ENCODE results near the gene WDR87. TPM values are rescaled to one million over a fixed set of nuclear protein-coding genes. Genes with fewer than 3 reads are reported as not detected.

The WDR87 gene
- total and polyA plus RNA-seq, 2 donors (not counting 3 experiments of a cell fraction or from before 2014, with no cell fraction given) = not detected

DNA sequence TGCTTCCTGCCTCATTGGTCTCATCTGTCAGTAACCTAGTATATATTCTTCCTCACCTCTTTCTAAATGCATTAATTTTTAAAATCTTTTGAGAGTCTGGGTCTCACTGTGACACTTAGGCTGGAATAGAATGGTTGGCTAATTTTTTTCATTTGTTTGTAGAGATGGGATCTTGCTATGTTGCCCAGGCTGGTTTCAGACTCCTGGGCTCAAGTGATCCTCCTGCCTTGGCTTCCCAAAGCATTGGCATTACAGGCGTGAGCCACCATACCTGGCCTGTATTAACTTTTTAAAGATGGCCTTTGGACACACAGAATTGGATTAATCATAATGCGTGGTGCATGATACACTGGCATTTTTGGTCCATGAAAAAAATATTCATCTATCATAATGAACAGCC, 30.5 kb upstream of the WDR87 start:
- DNase-seq (ENCODE audit: low read depth, low spot score) (no peak), FAIRE-seq (no peak)
- no peaks in the 10 kb centered on the region for H4K20me1 ChIP-seq (replicated peaks; ENCODE audit: control insufficient read depth, extremely low read depth, insufficient read depth, low read length)
- no TSS peak for BruUV-seq (replicated peaks)
- intact Hi-C loops (cut with micrococcal nuclease) (no loop called here), dilution Hi-C loops (cut with MboI; ENCODE audit: extremely low pct_ligation_motif_present, low sequenced_read_pairs) (no loop called here)
- no peak overlapping the region for H2AFZ ChIP-seq (ENCODE audit: low read depth, low read length)
- no peaks in the 10 kb centered on the region for H3K9me3 ChIP-seq (replicated peaks; ENCODE audit: control insufficient read depth, insufficient read depth, low read length)
- TF ChIP-seq, protein P1, sequence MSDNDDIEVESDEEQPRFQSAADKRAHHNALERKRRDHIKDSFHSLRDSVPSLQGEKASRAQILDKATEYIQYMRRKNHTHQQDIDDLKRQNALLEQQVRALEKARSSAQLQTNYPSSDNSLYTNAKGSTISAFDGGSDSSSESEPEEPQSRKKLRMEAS (IDR thresholded peaks at IDR 0.05; ENCODE audit: insufficient read depth, insufficient read length) = no peak
- TF ChIP-seq GATA2 (IDR thresholded peaks at IDR 0.05; ENCODE audit: insufficient read depth, insufficient read length, low read depth, low read length) (no peak), FOS (IDR thresholded peaks at IDR 0.05; ENCODE audit: borderline replicate concordance, insufficient read depth, low read length) (no peak), MYC (IDR thresholded peaks at IDR 0.05; ENCODE audit: low read depth, low read length) (no peak), EZH2 (IDR thresholded peaks at IDR 0.05; ENCODE audit: borderline replicate concordance, low read depth, low read length, severe bottlenecking) (no peak), JUN (IDR thresholded peaks at IDR 0.05; ENCODE audit: borderline replicate concordance, insufficient read depth, insufficient read length, low read depth) (no peak), POLR2AphosphoS5 (IDR thresholded peaks at IDR 0.05; ENCODE audit: insufficient read depth, low read depth, low read length) (no peak), POLR2A (IDR thresholded peaks at IDR 0.05; ENCODE audit: low read depth, low read length) (no peak)
- TF ChIP-seq, protein P2, sequence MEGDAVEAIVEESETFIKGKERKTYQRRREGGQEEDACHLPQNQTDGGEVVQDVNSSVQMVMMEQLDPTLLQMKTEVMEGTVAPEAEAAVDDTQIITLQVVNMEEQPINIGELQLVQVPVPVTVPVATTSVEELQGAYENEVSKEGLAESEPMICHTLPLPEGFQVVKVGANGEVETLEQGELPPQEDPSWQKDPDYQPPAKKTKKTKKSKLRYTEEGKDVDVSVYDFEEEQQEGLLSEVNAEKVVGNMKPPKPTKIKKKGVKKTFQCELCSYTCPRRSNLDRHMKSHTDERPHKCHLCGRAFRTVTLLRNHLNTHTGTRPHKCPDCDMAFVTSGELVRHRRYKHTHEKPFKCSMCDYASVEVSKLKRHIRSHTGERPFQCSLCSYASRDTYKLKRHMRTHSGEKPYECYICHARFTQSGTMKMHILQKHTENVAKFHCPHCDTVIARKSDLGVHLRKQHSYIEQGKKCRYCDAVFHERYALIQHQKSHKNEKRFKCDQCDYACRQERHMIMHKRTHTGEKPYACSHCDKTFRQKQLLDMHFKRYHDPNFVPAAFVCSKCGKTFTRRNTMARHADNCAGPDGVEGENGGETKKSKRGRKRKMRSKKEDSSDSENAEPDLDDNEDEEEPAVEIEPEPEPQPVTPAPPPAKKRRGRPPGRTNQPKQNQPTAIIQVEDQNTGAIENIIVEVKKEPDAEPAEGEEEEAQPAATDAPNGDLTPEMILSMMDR (IDR thresholded peaks at IDR 0.05; ENCODE audit: extremely low read depth in 1 of 2, insufficient read depth in 1 of 2, low read depth in 1 of 2, low read length in 2 of 2) = no peak
- peaks cover 51% of the 10 kb centered on the region for H3K79me2 ChIP-seq (ENCODE audit: control insufficient read depth, insufficient read depth, low read length)
- no peak overlapping the region for H3K4me2 ChIP-seq (ENCODE audit: insufficient read depth, low read length)
- H3K9me1 ChIP-seq (replicated peaks; ENCODE audit: control insufficient read depth, extremely low read depth, insufficient read depth, low read length) = no peaks in the 10 kb centered on the region
- ChIA-PET POLR2A (no interaction called here), CTCF (no interaction called here)
- H3K36me3 ChIP-seq (ENCODE audit: control insufficient read depth in 2 of 2, extremely low read depth in 1 of 2, insufficient read depth in 2 of 2, low read length in 2 of 2) = no peaks in the 10 kb centered on the region
- no peaks in the 10 kb centered on the region for H3K27me3 ChIP-seq (ENCODE audit: control insufficient read depth in 2 of 2, insufficient read depth in 2 of 2, low read length in 2 of 2)
- H3K27ac ChIP-seq (ENCODE audit: insufficient read depth, low read depth, low read length) = no peak overlapping the region
- H3K4me1 ChIP-seq (ENCODE audit: control insufficient read depth, extremely low read depth, insufficient read depth, low read length) = peaks cover 10% of the 10 kb centered on the region
- H3K9ac ChIP-seq (replicated peaks; ENCODE audit: extremely low read depth, insufficient read depth, low read length) = no peak overlapping the region
- H3K4me3 ChIP-seq (replicated peaks in 1 of 3; ENCODE audit: insufficient read depth in 1 of 3, low read depth in 1 of 3, low read length in 3 of 3) = no peak overlapping the region

Measured in endothelial cell of umbilical vein (primary cell).